ENCODE data around the gene SLMAP.
"Not testable (repeated sequence)": the region's sequence is repeated elsewhere in the genome, so short reads cannot be mapped to it uniquely, and the experiment has no call there.

Gene SLMAP

GRCh38 chr3:57864853-57865252, 108.7 kb downstream of the SLMAP start:
- no peak for DNase-seq
- intact Hi-C loops (cut with DNase I): no loop called here

- DNase-seq; intact Hi-C loops (cut with DNase I): not testable (repeated sequence)
These were observed 113.0 kb downstream of the SLMAP start for GRCh38 chr3:57869110-57869509.

- intact Hi-C loops (cut with DNase I): no loop called here
- no peak for DNase-seq
These were observed 116.5 kb downstream of the SLMAP start for GRCh38 chr3:57872606-57873005.

- DNase-seq: no peak
These were observed 120.5 kb downstream of the SLMAP start for GRCh38 chr3:57876632-57877031.

GRCh38 chr3:57877116-57877515, 121.0 kb downstream of the SLMAP start:
- intact Hi-C loops (cut with DNase I): no loop called here
- DNase-seq: no peak

More at GRCh38 chr3:57876632-57877031, 120.5 kb downstream of the SLMAP start:
- intact Hi-C loops (cut with DNase I): no loop called here

GRCh38 chr3:57884436-57884835, 128.3 kb downstream of the SLMAP start:
- intact Hi-C loops (cut with DNase I); DNase-seq: not testable (repeated sequence)

- DNase-seq: no peak
- intact Hi-C loops (cut with DNase I): no loop called here
These were observed 133.7 kb downstream of the SLMAP start for GRCh38 chr3:57889807-57890206.

- intact Hi-C loops (cut with DNase I): no loop called here
- DNase-seq: no peak
These were observed 134.8 kb downstream of the SLMAP start for GRCh38 chr3:57890874-57891273.

GRCh38 chr3:57892423-57892822, 136.3 kb downstream of the SLMAP start:
- DNase-seq: no peak
- intact Hi-C loops (cut with DNase I): no loop called here

- no peak for DNase-seq
- intact Hi-C loops (cut with DNase I): no loop called here
These were observed 137.0 kb downstream of the SLMAP start for GRCh38 chr3:57893156-57893555.

GRCh38 chr3:57893668-57894067, 137.6 kb downstream of the SLMAP start:
- no peak for DNase-seq
- intact Hi-C loops (cut with DNase I): no loop called here

GRCh38 chr3:57896031-57896430, 139.9 kb downstream of the SLMAP start:
- intact Hi-C loops (cut with DNase I): no loop called here
- DNase-seq: no peak

- DNase-seq: no peak
- intact Hi-C loops (cut with DNase I): no loop called here
These were observed 140.6 kb downstream of the SLMAP start for GRCh38 chr3:57896691-57897090.

GRCh38 chr3:57900786-57901185, 144.7 kb downstream of the SLMAP start:
- DNase-seq: no peak
- intact Hi-C loops (cut with DNase I): no loop called here

GRCh38 chr3:57903124-57903890, 147.2 kb downstream of the SLMAP start:
- intact Hi-C loops (cut with DNase I): no loop called here
- no peak for DNase-seq

GRCh38 chr3:57910990-57911389, 154.9 kb downstream of the SLMAP start:
- intact Hi-C loops (cut with DNase I): no loop called here
- DNase-seq: no peak

GRCh38 chr3:57911593-57911992, 155.5 kb downstream of the SLMAP start:
- no peak for DNase-seq
- intact Hi-C loops (cut with DNase I): no loop called here

- intact Hi-C loops (cut with DNase I): no loop called here
- DNase-seq: no peak
These were observed 161.5 kb downstream of the SLMAP start for GRCh38 chr3:57917601-57918000.

- no peak for DNase-seq
- intact Hi-C loops (cut with DNase I): no loop called here
These were observed 162.2 kb downstream of the SLMAP start for GRCh38 chr3:57918123-57918837.

- intact Hi-C loops (cut with DNase I): no loop called here
- no peak for DNase-seq
These were observed 163.9 kb downstream of the SLMAP start for GRCh38 chr3:57919987-57920386.

- no peak for DNase-seq
- intact Hi-C loops (cut with DNase I): no loop called here
These were observed 167.0 kb downstream of the SLMAP start for GRCh38 chr3:57923101-57923500.

- intact Hi-C loops (cut with DNase I): no loop called here
- no peak for DNase-seq
These were observed 167.6 kb downstream of the SLMAP start for GRCh38 chr3:57923752-57924151.
